ENCODE measurements around the gene TMEM72. TPM values are rescaled to one million over a fixed set of nuclear protein-coding genes. Genes with fewer than 3 reads are reported as not detected.

Gene TMEM72
- total and polyA plus RNA-seq, 2 of the 13 experiments (the other 11 are each of a cell fraction or from before 2014, with no cell fraction given) = 0.04 TPM; not detected in 1

GRCh38 chr10:44960482-44961229 lies 49.5 kb downstream of the TMEM72 start (continued):
- TF ChIP-seq NCOR1 (IDR thresholded peaks at IDR 0.05; ENCODE audit: borderline replicate concordance, low read length) (peak; percentile 22; the same call in 1 of the 2 replicates), FOXA3 (CRISPR knock-in tag; IDR thresholded peaks at IDR 0.05) (no peak), ZNF589 (CRISPR knock-in tag; conservative IDR thresholded peaks at IDR 0.05) (no peak), HDAC2 (CRISPR knock-in tag; IDR thresholded peaks at IDR 0.05) (peak; percentile 38; the same call in 1 of the 2 replicates), SIX1 (CRISPR knock-in tag; IDR thresholded peaks at IDR 0.05; ENCODE audit: borderline replicate concordance) (no peak), ZNF367 (CRISPR knock-in tag; IDR thresholded peaks at IDR 0.05; ENCODE audit: borderline replicate concordance) (no peak), ASH2L (IDR thresholded peaks at IDR 0.05; ENCODE audit: insufficient read length, low read depth, low read length) (peak; percentile 36), RFXAP (CRISPR knock-in tag; IDR thresholded peaks at IDR 0.05; ENCODE audit: borderline replicate concordance) (0 out of 2 replicates have a peak, but pooled peaks have one; percentile 29), ZFP91 (CRISPR knock-in tag; IDR thresholded peaks at IDR 0.05; ENCODE audit: borderline replicate concordance) (0 out of 2 replicates have a peak, but pooled peaks have one; percentile 42), XRCC5 (optimal IDR thresholded peaks at IDR 0.05; ENCODE audit: low read length) (no peak), KMT2A (CRISPR knock-in tag; IDR thresholded peaks at IDR 0.05) (no peak), ZNF672 (CRISPR knock-in tag; IDR thresholded peaks at IDR 0.05) (no peak), THAP11 (CRISPR knock-in tag; IDR thresholded peaks at IDR 0.05) (no peak), ZEB1 (IDR thresholded peaks at IDR 0.05; ENCODE audit: insufficient replicate concordance, low read depth) (no peak), ZNF598 (CRISPR knock-in tag; IDR thresholded peaks at IDR 0.05; ENCODE audit: borderline replicate concordance) (no peak), HOXA3 (CRISPR knock-in tag; IDR thresholded peaks at IDR 0.05) (0 out of 2 replicates have a peak, but pooled peaks have one; percentile 15), BATF2 (CRISPR knock-in tag; IDR thresholded peaks at IDR 0.05) (no peak), FOXK1 (CRISPR knock-in tag; IDR thresholded peaks at IDR 0.05; ENCODE audit: borderline replicate concordance, low read depth) (no peak), NFE2L1 (CRISPR knock-in tag; IDR thresholded peaks at IDR 0.05; ENCODE audit: borderline replicate concordance) (no peak), ZBTB8A (CRISPR knock-in tag; IDR thresholded peaks at IDR 0.05; ENCODE audit: borderline replicate concordance, low read depth) (no peak)
- TF ChIP-seq, protein P1, sequence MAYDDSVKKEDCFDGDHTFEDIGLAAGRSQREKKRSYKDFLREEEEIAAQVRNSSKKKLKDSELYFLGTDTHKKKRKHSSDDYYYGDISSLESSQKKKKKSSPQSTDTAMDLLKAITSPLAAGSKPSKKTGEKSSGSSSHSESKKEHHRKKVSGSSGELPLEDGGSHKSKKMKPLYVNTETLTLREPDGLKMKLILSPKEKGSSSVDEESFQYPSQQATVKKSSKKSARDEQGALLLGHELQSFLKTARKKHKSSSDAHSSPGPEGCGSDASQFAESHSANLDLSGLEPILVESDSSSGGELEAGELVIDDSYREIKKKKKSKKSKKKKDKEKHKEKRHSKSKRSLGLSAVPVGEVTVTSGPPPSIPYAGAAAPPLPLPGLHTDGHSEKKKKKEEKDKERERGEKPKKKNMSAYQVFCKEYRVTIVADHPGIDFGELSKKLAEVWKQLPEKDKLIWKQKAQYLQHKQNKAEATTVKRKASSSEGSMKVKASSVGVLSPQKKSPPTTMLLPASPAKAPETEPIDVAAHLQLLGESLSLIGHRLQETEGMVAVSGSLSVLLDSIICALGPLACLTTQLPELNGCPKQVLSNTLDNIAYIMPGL (CRISPR knock-in tag; IDR thresholded peaks at IDR 0.05; ENCODE audit: borderline replicate concordance in 1 of 2, low read depth in 1 of 2) = no peak
